Measurements from ENCODE around the gene KCTD20. TPM values are rescaled to one million over a fixed set of nuclear protein-coding genes. Genes with fewer than 3 reads are reported as not detected.

Gene KCTD20
- total and polyA plus RNA-seq, 9 of the 15 experiments (the other 6 are each of a cell fraction or from before 2014, with no cell fraction given) = 28.9 to 160 (median 70.6) TPM

DNA sequence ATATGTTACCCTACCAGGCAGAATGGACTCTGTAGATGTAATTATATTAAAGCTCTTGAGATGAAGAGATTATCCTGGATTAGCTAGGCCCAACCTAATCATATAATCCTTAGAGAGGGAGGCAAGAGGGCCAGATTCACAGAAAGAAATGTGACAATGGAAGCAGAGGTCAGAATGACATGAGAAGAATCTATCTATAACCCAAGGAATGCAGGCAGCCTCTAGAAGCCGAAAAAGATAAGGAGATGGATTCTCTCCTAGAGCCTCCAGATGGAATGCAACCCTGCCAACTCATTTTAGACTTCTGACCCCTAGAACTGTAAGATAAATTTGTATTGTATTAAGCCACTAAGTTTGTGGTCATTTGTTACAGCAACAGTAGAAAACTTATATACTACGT lies 12.4 kb upstream of the KCTD20 start (continued):
- TF ChIP-seq SMARCC2 (IDR thresholded peaks at IDR 0.05; ENCODE audit: low read depth) (no peak), TEAD4 (IDR thresholded peaks at IDR 0.05; ENCODE audit: low read length) (peak; percentile 29; the same call in 1 of the 2 replicates), TEAD4 (CRISPR knock-in tag; IDR thresholded peaks at IDR 0.05; ENCODE audit: borderline replicate concordance) (no peak), TCF7 (IDR thresholded peaks at IDR 0.05; ENCODE audit: borderline replicate concordance) (no peak)

DNA sequence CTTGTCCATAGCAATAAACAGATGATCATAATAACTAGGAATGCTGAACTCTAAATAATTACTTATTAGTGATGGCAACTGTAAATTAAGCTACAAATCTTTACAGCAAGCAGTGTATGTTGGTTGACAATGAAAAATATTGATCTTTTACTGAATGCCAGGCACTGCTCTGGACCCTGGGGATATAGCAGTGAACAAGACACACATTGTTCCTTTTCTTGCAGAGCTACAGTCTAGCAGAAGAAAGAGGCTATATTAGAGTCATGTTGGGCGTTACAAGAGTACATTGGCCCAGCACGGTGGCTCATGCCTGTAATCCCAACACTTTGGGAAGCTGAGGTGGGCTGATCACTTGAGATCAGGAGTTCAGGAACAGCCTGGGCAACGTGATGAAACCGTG lies 11.6 kb upstream of the KCTD20 start:
- no TSS peak for BruUV-seq (replicated peaks)
- Histone ChIP-seq H4K20me1 (replicated peaks; ENCODE audit: control insufficient read depth, insufficient read depth, low read length) (no peaks in the 10 kb centered on the region), H3K79me2 (ENCODE audit: control insufficient read depth, insufficient read depth, low read length) (no peaks in the 10 kb centered on the region), H3K27ac (ENCODE audit: extremely low read depth, low read depth, low read length) (no peak overlapping the region), H3K4me2 (ENCODE audit: insufficient read depth, low read length) (no peak overlapping the region), H3K9ac (ENCODE audit: insufficient read depth in 1 of 2, low read depth in 2 of 2, low read length in 2 of 2) (no peak overlapping the region), H3K9me3 (replicated peaks; ENCODE audit: control insufficient read depth, insufficient read depth, low read depth, low read length) (no peaks in the 10 kb centered on the region), H3K27me3 (ENCODE audit: control insufficient read depth in 2 of 2, insufficient read depth in 2 of 2, low read length in 2 of 2) (no peaks in the 10 kb centered on the region), H3K4me1 (replicated peaks in 1 of 2; ENCODE audit: control insufficient read depth in 2 of 2, insufficient read depth in 2 of 2, low read length in 2 of 2) (peaks cover 5 to 13% of the 10 kb centered on the region in 2 experiments; a peak in 3 of 5 replicates), H3K4me3 (no peak overlapping the region), H3K36me3 (ENCODE audit: control insufficient read depth, insufficient read depth, low read length) (no peaks in the 10 kb centered on the region), H2AFZ (ENCODE audit: low read depth, low read length) (0 out of 2 replicates have a peak overlapping the region, but pooled peaks have one; percentile 25), H3K9me1 (ENCODE audit: control insufficient read depth, insufficient read depth, low read length) (no peaks in the 10 kb centered on the region)
- 54% methylated on average over 4 of the region's 4 CpGs for WGBS (ENCODE audit: insufficient coverage, low coverage, missing lambda C conversion rate)
- TF ChIP-seq, protein P1, sequence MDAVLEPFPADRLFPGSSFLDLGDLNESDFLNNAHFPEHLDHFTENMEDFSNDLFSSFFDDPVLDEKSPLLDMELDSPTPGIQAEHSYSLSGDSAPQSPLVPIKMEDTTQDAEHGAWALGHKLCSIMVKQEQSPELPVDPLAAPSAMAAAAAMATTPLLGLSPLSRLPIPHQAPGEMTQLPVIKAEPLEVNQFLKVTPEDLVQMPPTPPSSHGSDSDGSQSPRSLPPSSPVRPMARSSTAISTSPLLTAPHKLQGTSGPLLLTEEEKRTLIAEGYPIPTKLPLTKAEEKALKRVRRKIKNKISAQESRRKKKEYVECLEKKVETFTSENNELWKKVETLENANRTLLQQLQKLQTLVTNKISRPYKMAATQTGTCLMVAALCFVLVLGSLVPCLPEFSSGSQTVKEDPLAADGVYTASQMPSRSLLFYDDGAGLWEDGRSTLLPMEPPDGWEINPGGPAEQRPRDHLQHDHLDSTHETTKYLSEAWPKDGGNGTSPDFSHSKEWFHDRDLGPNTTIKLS (IDR thresholded peaks at IDR 0.05; ENCODE audit: borderline replicate concordance, low read depth) = no peak
- TF ChIP-seq GTF2A2 (tag; IDR thresholded peaks at IDR 0.05) (no peak), BRD4 (IDR thresholded peaks at IDR 0.05) (no peak)
- TF ChIP-seq, protein P2, sequence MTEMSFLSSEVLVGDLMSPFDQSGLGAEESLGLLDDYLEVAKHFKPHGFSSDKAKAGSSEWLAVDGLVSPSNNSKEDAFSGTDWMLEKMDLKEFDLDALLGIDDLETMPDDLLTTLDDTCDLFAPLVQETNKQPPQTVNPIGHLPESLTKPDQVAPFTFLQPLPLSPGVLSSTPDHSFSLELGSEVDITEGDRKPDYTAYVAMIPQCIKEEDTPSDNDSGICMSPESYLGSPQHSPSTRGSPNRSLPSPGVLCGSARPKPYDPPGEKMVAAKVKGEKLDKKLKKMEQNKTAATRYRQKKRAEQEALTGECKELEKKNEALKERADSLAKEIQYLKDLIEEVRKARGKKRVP (CRISPR knock-in tag; IDR thresholded peaks at IDR 0.05) = no peak
- in situ Hi-C loops (cut with MboI) = no loop called here
- ATAC-seq (no peak), FAIRE-seq (no peak), DNase-seq (ENCODE audit: extremely low read depth in 1 of 4, low spot score in 3 of 4) (no peak)
- ChIA-PET CTCF (ENCODE audit: low intra/inter-chr PET ratio) (no interaction called here), POLR2A (interaction anchor here (1.0 to 3.0 kb wide), 3 partner anchors 8 to 12 kb away, joined by 3 to 15 read pairs (median 6); no protein-coding TSS in a partner anchor)
- intact Hi-C loops (cut with micrococcal nuclease) = no loop called here
